Measurements from ENCODE around the gene MFAP3.
A peak's percentile ranks its signal among the peaks of the same experiment; 100 is the strongest.

The MFAP3 gene

DNA sequence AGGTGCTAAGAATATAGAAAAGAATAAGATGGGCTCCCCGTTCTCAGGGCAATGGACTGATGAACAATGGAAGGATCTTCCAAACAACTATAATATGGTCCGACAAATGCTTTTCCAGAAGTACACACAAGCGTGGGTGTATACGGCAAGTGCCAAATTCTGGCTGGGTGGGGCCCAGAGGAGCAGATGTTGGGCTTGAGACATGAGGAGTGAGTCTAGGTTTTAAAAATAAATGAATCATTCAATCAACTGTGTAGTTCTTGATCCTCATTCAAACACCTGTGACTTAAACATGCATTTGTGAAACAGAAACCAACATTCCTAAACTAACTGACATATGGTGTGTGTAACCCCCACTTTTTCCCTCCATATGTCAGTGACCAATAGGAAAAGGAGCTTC, 47.9 kb downstream of the MFAP3 start:
- TF ChIP-seq NFIC (IDR thresholded peaks at IDR 0.05), result no peak
- TF ChIP-seq TEAD4 (IDR thresholded peaks at IDR 0.05), result no peak
- TF ChIP-seq EP300 (IDR thresholded peaks at IDR 0.05; ENCODE audit: borderline replicate concordance), result no peak
- no peak for TF ChIP-seq CREB1 (IDR thresholded peaks at IDR 0.05; ENCODE audit: low read depth)
- TF ChIP-seq, protein P1, sequence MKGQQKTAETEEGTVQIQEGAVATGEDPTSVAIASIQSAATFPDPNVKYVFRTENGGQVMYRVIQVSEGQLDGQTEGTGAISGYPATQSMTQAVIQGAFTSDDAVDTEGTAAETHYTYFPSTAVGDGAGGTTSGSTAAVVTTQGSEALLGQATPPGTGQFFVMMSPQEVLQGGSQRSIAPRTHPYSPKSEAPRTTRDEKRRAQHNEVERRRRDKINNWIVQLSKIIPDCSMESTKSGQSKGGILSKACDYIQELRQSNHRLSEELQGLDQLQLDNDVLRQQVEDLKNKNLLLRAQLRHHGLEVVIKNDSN (IDR thresholded peaks at IDR 0.05), result no peak
- no peak for TF ChIP-seq RAD21 (IDR thresholded peaks at IDR 0.05; ENCODE audit: low read depth)

DNA sequence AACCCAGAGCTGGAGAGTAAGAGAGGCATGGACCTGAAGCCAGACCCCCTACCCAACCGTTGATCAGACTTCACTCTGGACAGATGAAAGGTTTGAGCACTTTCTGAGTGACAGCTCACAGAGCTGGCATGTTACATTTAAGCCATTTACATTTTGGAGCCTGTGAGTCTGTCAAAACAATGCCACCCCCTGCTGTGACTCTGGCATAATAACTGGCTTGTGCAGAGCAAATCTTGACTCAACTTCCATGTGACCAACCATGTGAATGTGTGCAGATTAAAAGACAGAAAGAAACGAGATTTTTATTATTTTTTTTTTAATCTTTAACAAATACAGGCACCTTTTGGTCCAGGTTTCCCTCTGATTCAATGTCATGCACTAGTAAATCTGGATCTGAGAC, 48.5 kb downstream of the MFAP3 start:
- TF ChIP-seq CREB1 (IDR thresholded peaks at IDR 0.05; ENCODE audit: low read depth), result no peak
- TF ChIP-seq, protein P2, sequence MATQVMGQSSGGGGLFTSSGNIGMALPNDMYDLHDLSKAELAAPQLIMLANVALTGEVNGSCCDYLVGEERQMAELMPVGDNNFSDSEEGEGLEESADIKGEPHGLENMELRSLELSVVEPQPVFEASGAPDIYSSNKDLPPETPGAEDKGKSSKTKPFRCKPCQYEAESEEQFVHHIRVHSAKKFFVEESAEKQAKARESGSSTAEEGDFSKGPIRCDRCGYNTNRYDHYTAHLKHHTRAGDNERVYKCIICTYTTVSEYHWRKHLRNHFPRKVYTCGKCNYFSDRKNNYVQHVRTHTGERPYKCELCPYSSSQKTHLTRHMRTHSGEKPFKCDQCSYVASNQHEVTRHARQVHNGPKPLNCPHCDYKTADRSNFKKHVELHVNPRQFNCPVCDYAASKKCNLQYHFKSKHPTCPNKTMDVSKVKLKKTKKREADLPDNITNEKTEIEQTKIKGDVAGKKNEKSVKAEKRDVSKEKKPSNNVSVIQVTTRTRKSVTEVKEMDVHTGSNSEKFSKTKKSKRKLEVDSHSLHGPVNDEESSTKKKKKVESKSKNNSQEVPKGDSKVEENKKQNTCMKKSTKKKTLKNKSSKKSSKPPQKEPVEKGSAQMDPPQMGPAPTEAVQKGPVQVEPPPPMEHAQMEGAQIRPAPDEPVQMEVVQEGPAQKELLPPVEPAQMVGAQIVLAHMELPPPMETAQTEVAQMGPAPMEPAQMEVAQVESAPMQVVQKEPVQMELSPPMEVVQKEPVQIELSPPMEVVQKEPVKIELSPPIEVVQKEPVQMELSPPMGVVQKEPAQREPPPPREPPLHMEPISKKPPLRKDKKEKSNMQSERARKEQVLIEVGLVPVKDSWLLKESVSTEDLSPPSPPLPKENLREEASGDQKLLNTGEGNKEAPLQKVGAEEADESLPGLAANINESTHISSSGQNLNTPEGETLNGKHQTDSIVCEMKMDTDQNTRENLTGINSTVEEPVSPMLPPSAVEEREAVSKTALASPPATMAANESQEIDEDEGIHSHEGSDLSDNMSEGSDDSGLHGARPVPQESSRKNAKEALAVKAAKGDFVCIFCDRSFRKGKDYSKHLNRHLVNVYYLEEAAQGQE (IDR thresholded peaks at IDR 0.05; ENCODE audit: low read depth), result no peak
- TF ChIP-seq, protein P1 (IDR thresholded peaks at IDR 0.05), result no peak
- TF ChIP-seq CEBPB (IDR thresholded peaks at IDR 0.05), result no peak
- no peak for TF ChIP-seq FOXM1 (IDR thresholded peaks at IDR 0.05; ENCODE audit: borderline replicate concordance, low read depth)
- no peak for TF ChIP-seq YY1 (IDR thresholded peaks at IDR 0.05; ENCODE audit: low read depth)
- no peak for TF ChIP-seq TAF1 (IDR thresholded peaks at IDR 0.05; ENCODE audit: low read depth)
- TF ChIP-seq, protein P3, sequence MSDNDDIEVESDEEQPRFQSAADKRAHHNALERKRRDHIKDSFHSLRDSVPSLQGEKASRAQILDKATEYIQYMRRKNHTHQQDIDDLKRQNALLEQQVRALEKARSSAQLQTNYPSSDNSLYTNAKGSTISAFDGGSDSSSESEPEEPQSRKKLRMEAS (IDR thresholded peaks at IDR 0.05), result peak; percentile 23; the same call in 1 of the 2 replicates
- no peak for TF ChIP-seq EGR1 (IDR thresholded peaks at IDR 0.05)
- no peak for TF ChIP-seq RAD21 (IDR thresholded peaks at IDR 0.05; ENCODE audit: low read depth)
- peak; percentile 36; the same call in 1 of the 2 replicates for TF ChIP-seq TCF12 (IDR thresholded peaks at IDR 0.05; ENCODE audit: low read depth)
- peak; percentile 54; the same call in 1 of the 2 replicates for TF ChIP-seq NFIC (IDR thresholded peaks at IDR 0.05)
- no peak; the same call in 1 of the 2 replicates for TF ChIP-seq TEAD4 (IDR thresholded peaks at IDR 0.05)

DNA sequence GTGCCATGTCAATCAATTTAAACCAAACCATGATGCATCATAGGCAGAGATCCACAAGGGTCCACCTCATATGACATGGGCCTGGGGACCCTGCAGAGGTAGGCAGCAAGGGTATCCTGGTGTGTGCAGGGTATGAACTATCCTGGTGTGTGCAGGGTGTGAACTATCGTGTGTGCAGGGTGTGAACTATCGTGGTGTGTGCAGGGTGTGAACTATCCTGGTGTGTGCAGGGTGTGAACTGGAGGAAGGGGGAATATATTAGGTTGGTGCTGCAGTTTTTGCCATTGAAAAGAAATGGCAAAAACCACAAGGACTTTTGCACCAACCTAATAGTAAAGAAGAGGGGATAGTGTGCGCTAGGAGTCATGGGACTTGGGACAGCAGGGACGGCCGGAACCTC, 50.0 kb downstream of the MFAP3 start:
- TF ChIP-seq TCF12 (IDR thresholded peaks at IDR 0.05; ENCODE audit: low read depth), result no peak
- TF ChIP-seq TEAD4 (IDR thresholded peaks at IDR 0.05), result no peak

DNA sequence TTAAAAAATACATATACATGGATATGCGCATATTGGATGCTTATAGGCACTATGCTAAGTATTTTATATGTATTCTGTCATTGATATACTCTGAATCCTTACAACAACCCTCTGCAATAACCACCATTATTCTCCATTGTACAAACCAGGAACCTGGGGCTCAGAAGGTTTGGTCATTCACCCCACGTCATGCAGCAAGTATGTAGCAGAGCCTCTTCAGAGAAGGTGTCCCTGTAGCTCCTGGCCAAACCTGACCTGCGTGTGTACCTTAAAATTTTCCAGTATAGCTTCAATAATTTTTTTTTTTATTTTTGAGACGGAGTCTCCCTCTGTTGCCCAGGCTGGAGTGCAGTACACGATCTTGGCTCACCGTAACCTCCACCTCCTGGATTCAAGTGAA, 51.9 kb downstream of the MFAP3 start:
- TF ChIP-seq TEAD4 (IDR thresholded peaks at IDR 0.05) (no peak), RAD21 (IDR thresholded peaks at IDR 0.05; ENCODE audit: low read depth) (no peak), EGR1 (IDR thresholded peaks at IDR 0.05) (no peak), CEBPB (IDR thresholded peaks at IDR 0.05) (no peak)
- TF ChIP-seq, protein P2 (IDR thresholded peaks at IDR 0.05; ENCODE audit: low read depth), result no peak

DNA sequence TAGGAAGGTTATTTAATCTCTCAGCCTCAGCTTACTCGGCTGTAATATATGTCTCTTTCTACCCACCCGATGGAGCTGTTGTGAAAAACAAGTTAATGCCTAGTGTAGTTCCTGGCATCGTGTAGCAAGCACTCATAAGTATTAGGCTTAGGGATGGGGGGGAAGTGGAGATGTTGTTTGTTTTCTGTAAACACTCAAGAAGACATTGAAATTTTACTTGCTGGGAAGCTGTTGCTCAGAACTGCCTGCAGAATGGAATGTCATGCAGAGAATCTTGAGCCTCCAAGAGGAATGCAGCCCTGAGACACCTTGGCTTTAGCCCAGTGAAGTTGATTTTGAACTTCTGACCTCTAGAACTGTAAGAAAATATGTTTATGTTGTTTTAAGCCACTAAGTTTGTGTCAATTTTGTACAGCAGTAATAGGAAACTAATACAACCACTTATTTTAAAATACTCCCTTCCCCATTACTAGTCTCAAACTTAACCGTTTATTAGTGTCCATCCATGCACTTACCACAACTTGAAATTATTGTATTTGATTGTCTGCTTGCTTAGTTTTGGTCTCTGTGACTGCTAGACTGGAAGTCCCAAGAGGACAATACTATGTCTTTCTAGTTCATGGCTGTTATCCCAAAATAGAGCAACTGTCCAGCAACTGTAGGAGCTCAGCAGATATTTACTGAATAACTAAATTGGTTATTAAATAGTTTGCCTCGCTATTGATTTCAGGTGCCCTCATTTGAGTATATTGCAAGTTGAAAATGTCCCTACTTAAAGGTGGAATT, 53.8 kb downstream of the MFAP3 start:
- TF ChIP-seq EP300 (IDR thresholded peaks at IDR 0.05; ENCODE audit: borderline replicate concordance), result no peak
- TF ChIP-seq, protein P2 (IDR thresholded peaks at IDR 0.05; ENCODE audit: low read depth), result peak; percentile 21; the same call in 1 of the 2 replicates

DNA sequence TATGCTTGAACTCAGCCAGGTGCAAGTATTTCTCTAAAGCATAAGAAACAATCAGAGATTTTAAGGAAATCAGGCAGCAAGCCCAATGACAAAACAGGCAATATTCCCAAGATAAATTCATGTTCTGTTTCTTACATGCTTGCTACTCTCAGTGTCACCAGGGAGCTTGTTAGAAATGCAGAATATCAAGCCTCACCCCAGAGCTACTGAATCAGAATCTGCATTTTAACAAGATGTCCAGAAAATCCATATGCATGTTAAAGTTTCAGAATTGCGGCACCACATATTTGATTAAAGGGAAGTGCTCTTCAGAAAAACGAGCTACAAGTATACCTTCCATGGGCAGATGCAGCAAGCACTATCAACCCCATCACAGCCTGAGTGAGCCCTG, 54.4 kb downstream of the MFAP3 start:
- TF ChIP-seq EGR1 (IDR thresholded peaks at IDR 0.05) (no peak), ZBTB7A (IDR thresholded peaks at IDR 0.05; ENCODE audit: low read depth) (no peak), CEBPB (IDR thresholded peaks at IDR 0.05) (no peak), TEAD4 (IDR thresholded peaks at IDR 0.05) (no peak), TAF1 (IDR thresholded peaks at IDR 0.05; ENCODE audit: low read depth) (no peak), EP300 (IDR thresholded peaks at IDR 0.05; ENCODE audit: borderline replicate concordance) (no peak)
- TF ChIP-seq, protein P3 (IDR thresholded peaks at IDR 0.05), result no peak

All from Ishikawa (cell line).